GM18861 (cell line): ENCODE data around the gene MAS1.
"Not testable (repeated sequence)": the region's sequence is repeated elsewhere in the genome, so short reads cannot be mapped to it uniquely, and the experiment has no call there.

Experiments
- ATAC-seq: cut with Tn5 transposase; IDR thresholded peaks from one replicate; pipeline ENCODE4 v1.9.1; 2021; ENCODE audit not compliant: unreplicated experiment

MAS1 gene

DNA sequence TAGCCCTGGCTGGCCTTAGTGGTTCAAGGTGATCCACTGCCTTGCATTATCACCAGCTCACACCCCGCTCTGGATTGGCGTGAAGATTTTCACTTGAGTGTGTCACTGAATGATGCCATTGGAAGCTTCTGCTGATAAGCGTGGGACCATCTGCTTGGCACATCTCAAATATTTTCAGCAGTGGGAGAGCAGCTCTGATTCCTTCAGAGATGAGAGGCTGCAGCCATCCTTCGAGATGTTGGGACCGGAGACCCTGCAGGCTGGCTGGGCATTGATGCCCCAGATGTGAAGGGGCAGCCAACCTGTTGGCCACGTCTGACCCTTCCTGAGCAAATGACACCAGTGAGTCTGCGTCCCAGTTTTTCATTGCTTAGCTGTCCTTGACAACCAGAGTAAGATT lies at the start of gene MAS1:
MAS1 (plus strand) TSS at position 197 of the 400 bp plus-strand sequence. CDS start 15,968 bp downstream, outside the sequence.
- no peak for ATAC-seq

- ATAC-seq = no peak
Observed at GRCh38 chr6:159842035-159842434, 48.8 kb upstream of the MAS1 start.

GRCh38 chr6:159844737-159845645 lies 45.8 kb upstream of the MAS1 start:
- no peak for ATAC-seq

- ATAC-seq = not testable (repeated sequence)
Observed at GRCh38 chr6:159848552-159848951, 42.2 kb upstream of the MAS1 start.

DNA sequence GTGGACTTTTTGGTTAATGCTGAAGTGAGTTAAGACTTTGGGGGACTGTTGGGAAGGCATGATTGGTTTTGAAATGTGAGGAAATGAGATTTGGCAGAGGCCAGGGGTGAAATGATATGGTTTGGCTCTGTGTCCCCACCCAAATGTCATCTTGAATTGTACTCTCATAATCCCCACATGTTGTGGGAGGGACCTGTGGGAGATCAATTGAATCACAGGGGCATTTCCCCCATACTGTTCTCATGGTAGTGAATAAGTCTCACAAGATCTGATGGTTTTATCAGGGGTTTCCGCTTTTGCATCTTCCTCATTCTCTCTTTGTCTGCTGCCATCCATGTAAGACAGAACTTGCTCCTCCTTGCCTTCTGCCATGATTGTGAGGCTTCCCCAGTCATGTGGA lies 40.9 kb upstream of the MAS1 start:
- not testable (repeated sequence) for ATAC-seq

- no peak for ATAC-seq
Observed at GRCh38 chr6:159852877-159853276, 37.9 kb upstream of the MAS1 start.

DNA sequence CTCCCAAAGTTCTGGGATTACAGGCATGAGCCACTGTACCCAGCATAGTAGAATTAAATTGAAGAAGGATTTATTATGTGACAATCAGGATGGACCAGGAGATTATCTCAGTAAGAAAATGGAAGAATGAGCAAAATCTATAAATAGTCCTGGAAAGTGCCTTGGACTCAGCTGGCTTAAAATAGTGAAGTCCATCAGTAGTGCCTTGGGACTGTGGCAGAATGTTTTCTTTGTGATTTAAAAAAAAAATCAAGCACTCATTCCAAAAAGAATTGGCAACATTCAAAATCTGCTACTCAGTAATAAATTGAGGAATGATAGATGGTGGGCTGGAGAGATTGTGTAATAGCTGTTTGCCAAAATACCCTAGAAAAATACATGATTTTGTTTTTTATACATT lies 37.0 kb upstream of the MAS1 start:
- no peak for ATAC-seq

DNA sequence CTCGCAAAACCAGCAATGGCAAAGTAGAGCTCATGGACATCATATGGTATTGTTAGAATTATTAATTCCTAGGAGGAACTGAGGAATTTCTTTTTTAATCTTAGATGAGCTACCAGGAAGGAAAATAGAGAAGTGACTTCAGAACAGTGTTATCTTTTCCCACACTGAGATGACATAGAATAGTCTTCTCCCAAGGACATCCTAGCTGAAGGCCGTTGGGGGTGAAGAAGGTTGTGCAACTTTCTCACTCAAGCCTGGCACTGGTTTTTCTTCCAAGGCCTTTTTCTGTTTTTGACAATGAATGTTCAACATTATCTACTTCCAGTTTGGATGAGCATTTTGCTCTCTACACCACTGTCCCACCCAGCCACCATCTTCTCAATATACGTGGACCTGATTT lies 35.8 kb upstream of the MAS1 start:
- no peak for ATAC-seq

GRCh38 chr6:159858259-159858658 lies 32.5 kb upstream of the MAS1 start:
- no peak for ATAC-seq

- no peak for ATAC-seq
Observed at GRCh38 chr6:159860482-159860881, 30.3 kb upstream of the MAS1 start.

GRCh38 chr6:159862103-159862502 lies 28.7 kb upstream of the MAS1 start:
- no peak for ATAC-seq

DNA sequence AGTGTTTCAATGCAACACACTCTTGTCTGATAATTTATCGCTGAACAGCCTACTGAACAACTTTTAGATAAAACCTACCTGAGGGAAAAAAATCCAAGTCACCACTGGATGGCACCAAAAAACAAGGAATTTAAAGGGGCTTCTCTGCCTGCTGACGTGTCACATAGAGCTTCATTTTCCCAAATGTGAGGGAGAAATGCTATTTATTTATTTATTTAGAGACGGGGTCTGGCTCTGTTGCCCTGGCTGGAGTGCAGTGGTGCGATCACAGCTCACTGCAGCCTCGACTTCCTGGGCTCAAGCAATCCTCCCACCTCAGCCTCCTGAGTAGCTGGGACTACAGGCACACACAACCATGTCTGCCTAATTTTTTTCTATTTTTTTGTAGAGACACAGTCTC lies 27.4 kb upstream of the MAS1 start:
- ATAC-seq = not testable (repeated sequence)

DNA sequence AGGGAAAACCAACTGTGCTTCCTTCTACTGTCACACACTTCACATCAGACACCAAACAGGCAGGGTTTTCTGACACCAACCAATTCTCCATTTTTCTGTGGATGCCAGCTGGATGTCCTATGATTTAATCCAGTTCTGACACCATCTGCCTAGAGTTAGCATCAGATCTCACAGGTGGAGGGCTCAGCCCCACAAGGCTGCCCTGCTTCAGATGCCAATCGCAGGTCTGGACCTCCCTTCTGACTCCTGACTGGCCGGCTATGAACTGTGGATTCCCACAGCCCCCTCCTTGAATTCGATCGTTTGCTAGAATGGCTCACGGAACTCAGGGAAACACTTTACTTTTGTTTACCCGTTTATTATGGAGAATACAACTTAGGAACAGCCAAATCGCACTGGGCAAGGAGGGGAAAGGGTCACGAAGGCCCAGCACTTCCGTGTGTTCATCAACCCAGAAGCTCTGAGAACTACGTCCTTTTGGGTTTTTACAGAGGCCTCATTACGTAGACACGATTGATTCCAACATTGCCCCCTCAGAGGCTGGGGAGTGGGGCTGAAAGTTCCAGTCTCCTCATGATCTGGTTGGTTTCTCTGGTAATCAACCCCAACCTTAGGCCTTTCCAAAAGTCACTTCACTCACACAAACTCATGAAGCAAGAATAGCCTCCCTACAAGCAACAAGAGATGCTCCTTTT lies 25.4 kb upstream of the MAS1 start:
- no peak for ATAC-seq

GRCh38 chr6:159866286-159867247 lies 24.2 kb upstream of the MAS1 start:
- no peak for ATAC-seq

- no peak for ATAC-seq
Observed at GRCh38 chr6:159871241-159871640, 19.5 kb upstream of the MAS1 start.

DNA sequence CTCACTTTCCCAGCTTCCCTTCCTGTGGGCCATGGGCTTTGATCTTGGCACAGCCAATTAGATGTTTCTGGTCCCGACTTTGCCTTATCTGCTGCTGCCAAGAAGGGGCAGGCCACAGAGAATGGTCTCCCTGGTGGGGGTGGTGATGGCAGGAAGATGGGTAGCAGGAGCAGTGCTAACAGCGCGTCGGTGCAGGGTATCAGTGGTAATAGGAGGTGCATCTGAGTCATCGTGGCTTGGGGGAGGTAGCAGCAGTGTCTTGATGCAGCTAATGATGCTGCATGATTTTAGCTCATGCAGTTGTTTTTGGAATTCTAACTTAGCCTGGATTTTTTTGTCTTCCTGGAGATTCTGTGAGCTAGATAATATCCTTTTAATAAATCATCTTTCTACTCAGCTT lies 18.9 kb upstream of the MAS1 start:
- ATAC-seq = no peak

DNA sequence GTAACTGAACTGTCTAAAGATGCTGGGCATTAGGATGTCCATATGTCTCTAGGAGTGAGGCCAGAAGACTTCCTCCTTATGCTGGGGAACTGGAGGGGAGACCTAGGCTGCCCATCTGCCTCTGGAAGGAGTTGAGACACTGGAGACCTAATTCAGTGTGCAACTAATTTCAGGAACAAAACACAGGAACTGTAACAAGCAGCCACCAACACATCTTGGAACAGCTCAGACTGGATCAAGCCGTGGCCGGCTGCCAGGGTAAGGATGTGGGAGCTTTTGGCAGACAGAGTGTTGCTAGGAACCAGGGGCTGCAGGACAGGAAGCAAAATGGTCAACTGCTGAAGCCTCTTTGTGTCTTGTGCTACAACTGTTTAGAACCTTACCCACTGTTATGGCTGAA lies 16.4 kb upstream of the MAS1 start:
- ATAC-seq = no peak

GRCh38 chr6:159875194-159875593 lies 15.6 kb upstream of the MAS1 start:
- ATAC-seq = peak; percentile 78

DNA sequence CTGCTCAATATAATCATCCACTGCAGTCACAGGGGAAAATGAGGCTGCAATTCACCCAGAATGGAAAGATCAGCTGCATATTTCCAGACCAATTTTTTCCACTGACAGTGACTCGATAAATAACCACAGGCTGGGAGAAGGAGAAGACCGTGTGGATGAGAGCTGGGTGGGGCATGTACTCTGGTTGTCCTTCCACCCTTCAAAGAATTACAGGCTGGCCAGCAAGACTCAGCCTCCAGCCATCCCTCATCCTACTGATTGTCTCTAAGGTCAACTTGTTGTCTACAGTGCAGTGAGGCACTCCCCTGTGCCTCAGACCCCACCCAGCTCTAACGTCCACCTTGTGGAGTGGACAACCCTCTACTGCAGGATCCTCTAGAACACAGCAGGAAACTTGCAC lies 14.5 kb upstream of the MAS1 start:
- no peak for ATAC-seq

DNA sequence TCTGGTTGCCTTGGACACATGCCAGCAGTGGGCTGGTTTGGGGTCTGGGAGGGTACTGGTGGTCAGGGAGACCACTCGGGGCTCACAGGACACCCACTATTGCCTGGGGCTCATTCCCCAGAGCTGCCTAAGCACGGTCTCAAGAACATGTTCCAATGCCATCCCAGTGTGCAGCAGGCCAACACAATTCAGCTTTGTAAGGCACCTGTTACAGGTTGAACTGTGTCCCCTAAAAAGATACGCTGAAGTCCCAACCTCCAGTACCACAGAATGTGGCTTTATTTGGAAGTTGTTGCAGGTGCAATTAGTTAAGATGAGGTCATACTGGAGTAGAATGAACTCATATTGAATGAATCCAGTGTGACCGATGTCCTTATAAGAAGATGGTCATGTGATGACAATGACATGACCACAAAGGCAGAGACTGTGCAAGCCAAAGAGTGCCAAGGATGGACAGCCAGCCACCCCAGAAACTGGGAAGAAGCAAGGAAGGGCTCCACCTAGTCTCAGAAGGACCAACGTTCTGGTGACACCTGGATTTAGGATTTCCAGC lies 13.5 kb upstream of the MAS1 start:
- no peak for ATAC-seq

GRCh38 chr6:159878341-159878740 lies 12.4 kb upstream of the MAS1 start:
- ATAC-seq = no peak
